Measurements from ENCODE around the gene MCM6.
"Not testable (repeated sequence)": the region's sequence is repeated elsewhere in the genome, so short reads cannot be mapped to it uniquely, and the experiment has no call there.

Gene MCM6

DNA sequence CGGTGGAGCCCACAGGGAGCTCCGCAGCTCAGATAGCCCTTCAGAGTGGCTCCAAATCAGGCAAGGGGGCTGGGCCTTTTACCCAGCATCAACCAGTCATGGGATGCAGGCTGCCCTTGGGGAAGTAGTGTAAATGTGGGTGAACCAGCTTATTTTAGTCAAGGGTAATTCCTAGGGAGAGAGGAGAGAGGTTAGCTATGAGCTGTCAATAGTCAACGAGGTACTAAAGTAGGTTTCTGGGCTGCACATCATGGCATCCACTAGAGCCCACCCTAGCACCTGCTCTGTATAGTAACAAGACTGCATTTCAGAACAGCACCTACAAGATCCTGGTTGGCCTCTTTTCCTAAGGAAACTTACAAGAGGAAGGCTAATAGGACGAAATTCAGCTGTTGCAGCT lies 9.5 kb upstream of the MCM6 start:
- TF ChIP-seq, protein P1, sequence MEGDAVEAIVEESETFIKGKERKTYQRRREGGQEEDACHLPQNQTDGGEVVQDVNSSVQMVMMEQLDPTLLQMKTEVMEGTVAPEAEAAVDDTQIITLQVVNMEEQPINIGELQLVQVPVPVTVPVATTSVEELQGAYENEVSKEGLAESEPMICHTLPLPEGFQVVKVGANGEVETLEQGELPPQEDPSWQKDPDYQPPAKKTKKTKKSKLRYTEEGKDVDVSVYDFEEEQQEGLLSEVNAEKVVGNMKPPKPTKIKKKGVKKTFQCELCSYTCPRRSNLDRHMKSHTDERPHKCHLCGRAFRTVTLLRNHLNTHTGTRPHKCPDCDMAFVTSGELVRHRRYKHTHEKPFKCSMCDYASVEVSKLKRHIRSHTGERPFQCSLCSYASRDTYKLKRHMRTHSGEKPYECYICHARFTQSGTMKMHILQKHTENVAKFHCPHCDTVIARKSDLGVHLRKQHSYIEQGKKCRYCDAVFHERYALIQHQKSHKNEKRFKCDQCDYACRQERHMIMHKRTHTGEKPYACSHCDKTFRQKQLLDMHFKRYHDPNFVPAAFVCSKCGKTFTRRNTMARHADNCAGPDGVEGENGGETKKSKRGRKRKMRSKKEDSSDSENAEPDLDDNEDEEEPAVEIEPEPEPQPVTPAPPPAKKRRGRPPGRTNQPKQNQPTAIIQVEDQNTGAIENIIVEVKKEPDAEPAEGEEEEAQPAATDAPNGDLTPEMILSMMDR (IDR thresholded peaks at IDR 0.05) = no peak
- no peaks in the 10 kb centered on the region for H3K9me3 ChIP-seq
- H3K27me3 ChIP-seq = peaks cover 0 to 10% of the 10 kb centered on the region in 2 donors
- no peak overlapping the region for H3K4me3 ChIP-seq
- no peak for DNase-seq
- no peaks in the 10 kb centered on the region for H3K4me1 ChIP-seq
- intact Hi-C loops (cut with DNase I; ENCODE audit: low total_unique reads) = no loop called here
- no peaks in the 10 kb centered on the region for H3K36me3 ChIP-seq
- H3K27ac ChIP-seq = no peak overlapping the region

DNA sequence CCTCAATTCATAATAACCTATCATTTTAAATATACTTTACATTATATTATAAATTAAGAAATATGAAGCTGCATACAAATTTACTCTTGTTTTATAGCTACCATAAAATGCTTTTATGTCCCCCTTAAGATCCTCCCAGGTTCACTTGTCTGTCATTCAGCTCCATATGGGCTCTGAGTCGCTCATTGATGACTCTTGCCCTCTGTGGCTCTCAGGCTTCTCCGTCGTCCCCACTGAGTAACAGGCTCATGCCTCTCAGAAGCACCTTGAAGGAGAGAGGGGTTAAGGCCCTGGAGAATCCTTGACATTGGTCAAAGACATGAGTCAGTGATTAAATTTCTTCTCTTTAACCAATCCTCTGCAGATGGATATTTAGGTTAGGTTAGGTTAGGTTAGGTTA lies 6.2 kb upstream of the MCM6 start:
- H3K36me3 ChIP-seq = no peaks in the 10 kb centered on the region
- no peak overlapping the region for H3K4me3 ChIP-seq
- DNase-seq = no peak
- no peaks in the 10 kb centered on the region for H3K4me1 ChIP-seq
- TF ChIP-seq, protein P1 (IDR thresholded peaks at IDR 0.05) = no peak
- H3K9me3 ChIP-seq = no peaks in the 10 kb centered on the region
- intact Hi-C loops (cut with DNase I; ENCODE audit: low total_unique reads) = no loop called here
- H3K27me3 ChIP-seq = peaks cover 0 to 10% of the 10 kb centered on the region in 2 donors
- H3K27ac ChIP-seq = no peak overlapping the region

DNA sequence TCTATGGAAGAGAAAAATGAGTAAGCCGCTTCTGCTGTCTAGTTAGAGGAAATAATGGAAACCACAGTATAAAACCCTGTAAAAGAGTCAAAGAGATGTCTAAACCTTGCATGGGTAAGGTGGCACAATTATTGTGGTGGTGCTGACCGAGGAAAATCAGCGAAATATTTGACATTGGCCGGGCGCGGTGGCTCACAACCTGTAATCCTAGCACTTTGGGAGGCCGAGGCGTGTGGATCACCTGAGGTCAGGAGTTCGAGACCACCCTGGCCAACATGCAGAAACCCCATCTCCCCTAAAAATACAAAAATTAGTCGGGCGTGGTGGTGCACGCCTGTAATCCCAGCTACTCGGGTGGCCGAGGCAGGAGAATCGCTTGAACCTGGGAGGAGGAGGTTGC lies 527 bp upstream of the MCM6 start:
- H3K9me3 ChIP-seq; intact Hi-C loops (cut with DNase I; ENCODE audit: low total_unique reads); DNase-seq; H3K36me3 ChIP-seq; H3K27me3 ChIP-seq: not testable (repeated sequence)
- Histone ChIP-seq H3K4me1 (peaks cover 0 to 20% (median 10%) of the 10 kb centered on the region in 4 donors), H3K27ac (peak overlapping the region; percentile 86 to 94), H3K4me3 (peak overlapping the region; percentile 70 to 84)

DNA sequence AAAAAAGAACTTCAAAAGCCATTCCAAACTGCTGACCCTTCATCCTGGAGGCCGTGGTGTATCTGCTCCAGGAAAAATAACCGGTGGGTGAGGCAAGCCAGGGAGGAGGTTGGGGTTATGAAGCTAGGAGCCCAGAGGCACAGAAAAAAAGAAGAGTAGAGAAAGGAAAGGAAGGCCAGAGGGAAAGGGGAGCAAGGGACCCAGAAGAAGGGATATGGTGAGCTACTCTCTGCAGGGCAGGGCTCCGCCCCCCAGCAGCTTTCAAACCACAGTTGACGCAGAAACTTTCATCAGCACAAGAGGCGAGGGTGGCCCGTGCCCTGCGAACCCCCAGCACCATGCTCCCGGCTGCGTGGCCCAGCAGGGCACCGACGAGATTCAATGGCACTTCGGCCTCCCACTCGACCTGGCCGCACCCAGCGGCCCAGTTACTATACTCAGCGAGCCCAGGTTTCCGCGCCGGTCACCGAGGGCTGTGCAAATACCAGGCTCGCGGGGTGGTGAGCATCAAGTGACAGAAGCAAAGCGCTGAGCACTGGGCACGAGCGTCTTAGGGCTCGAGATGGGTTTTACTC lies 665 bp downstream of the MCM6 start:
- peaks cover 0 to 9% (median 8%) of the 10 kb centered on the region in 3 donors for H3K36me3 ChIP-seq
- H3K4me1 ChIP-seq = peaks cover 0 to 20% (median 10%) of the 10 kb centered on the region in 4 donors
- peak overlapping the region; percentile 86 to 94 for H3K27ac ChIP-seq
- intact Hi-C loops (cut with DNase I; ENCODE audit: low total_unique reads) = no loop called here
- H3K9me3 ChIP-seq = no peaks in the 10 kb centered on the region
- no peaks in the 10 kb centered on the region for H3K27me3 ChIP-seq
- peak overlapping the region; percentile 70 to 84 for H3K4me3 ChIP-seq
- TF ChIP-seq, protein P1 (IDR thresholded peaks at IDR 0.05) = no peak
- peak; percentile 57 to 73 for DNase-seq

DNA sequence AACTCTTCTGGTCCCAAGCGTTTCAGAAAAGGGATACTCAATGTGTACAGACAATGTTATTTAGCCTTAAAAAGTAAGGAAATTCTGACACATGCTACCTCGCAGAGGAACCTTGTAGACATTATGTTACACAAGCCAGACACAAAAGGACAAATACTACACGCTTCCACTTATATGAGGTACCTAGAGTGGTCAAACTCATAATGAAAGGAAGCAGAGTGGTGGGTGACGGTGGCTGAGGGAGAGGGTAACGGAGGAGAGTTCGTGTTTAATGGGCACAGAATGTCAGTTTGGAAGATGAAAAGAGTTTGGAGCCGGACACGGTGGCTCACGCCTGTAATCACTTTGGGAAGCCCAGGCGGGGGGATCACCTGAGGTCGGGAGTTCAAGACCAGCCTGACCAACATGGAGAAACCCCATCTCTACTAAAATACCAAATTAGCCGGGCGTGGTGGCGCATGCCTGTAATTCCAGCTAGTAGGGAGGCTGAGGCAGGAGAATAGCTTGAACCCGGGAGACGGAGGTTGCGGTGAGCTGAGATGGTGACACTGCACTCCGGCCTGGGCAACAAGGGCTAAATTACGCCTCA lies 1.4 kb downstream of the MCM6 start:
- TF ChIP-seq, protein P1 (IDR thresholded peaks at IDR 0.05) = no peak
- no peak for DNase-seq
- Histone ChIP-seq H3K9me3 (no peaks in the 10 kb centered on the region), H3K4me1 (peaks cover 0 to 20% (median 10%) of the 10 kb centered on the region in 4 donors), H3K36me3 (peaks cover 0 to 16% (median 15%) of the 10 kb centered on the region in 3 donors), H3K27ac (peak overlapping the region in 1 of 2 donors; percentile 94), H3K27me3 (no peaks in the 10 kb centered on the region), H3K4me3 (peak overlapping the region; percentile 70 to 84)
- intact Hi-C loops (cut with DNase I; ENCODE audit: low total_unique reads) = no loop called here

DNA sequence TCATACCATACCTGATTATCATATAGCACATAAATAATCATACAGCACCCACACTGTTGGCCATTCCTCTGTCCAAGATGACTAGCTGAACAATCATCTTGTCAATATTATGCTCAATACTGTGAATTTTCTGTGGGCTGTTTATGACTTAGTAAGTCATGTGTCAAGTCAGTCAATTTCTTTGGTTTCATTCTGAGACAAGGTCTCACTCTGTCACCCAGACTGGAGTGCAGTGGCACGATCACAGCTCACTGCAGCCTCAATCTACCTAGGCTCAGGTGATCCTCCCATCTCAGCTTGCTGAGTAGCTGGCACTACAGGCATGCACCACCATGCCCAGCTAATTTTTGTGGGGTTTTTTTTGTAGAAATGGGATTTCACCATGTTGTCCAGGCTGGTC lies 5.7 kb downstream of the MCM6 start:
- H3K36me3 ChIP-seq = peaks cover 28 to 59% (median 47%) of the 10 kb centered on the region in 3 donors
- H3K27ac ChIP-seq = no peak overlapping the region
- H3K4me1 ChIP-seq = peaks cover 0 to 14% (median 10%) of the 10 kb centered on the region in 4 donors
- intact Hi-C loops (cut with DNase I; ENCODE audit: low total_unique reads) = no loop called here
- TF ChIP-seq, protein P1 (IDR thresholded peaks at IDR 0.05) = no peak
- H3K27me3 ChIP-seq = no peaks in the 10 kb centered on the region
- no peak for DNase-seq
- no peaks in the 10 kb centered on the region for H3K9me3 ChIP-seq
- H3K4me3 ChIP-seq = no peak overlapping the region

Measured in tibial artery (tissue), 4 donors.